ENCODE data around the gene BBS2. TPM values are rescaled to one million over a fixed set of nuclear protein-coding genes. Genes with fewer than 3 reads are reported as not detected.
A peak's percentile ranks its signal among the peaks of the same experiment; 100 is the strongest.

The BBS2 gene
- total RNA-seq, 2 donors from 2014 or later: 35.3 to 52.6 TPM

GRCh38 chr16:56479469-56479868 lies 40.4 kb downstream of the BBS2 start:
- Histone ChIP-seq H3K27ac (ENCODE audit: low read depth, low read length) (no peak overlapping the region), H3K36me3 (ENCODE audit: control insufficient read depth, insufficient read depth, low read length) (peaks cover 66% of the 10 kb centered on the region), H3K27me3 (ENCODE audit: control insufficient read depth, insufficient read depth, low read length, poor library complexity, severe bottlenecking) (no peaks in the 10 kb centered on the region), H3K4me1 (ENCODE audit: control insufficient read depth, insufficient read depth, low read length) (peaks cover 2% of the 10 kb centered on the region), H3K9ac (ENCODE audit: extremely low read depth, low read length, poor library complexity, severe bottlenecking) (no peak overlapping the region), H3K9me3 (ENCODE audit: control insufficient read depth, low read length) (no peaks in the 10 kb centered on the region), H3K4me3 (ENCODE audit: low read length) (no peak overlapping the region)
- peak; percentile 43 for DNase-seq
- no peak overlapping the region for H3K4me3 Mint-ChIP-seq
- H3K36me3 Mint-ChIP-seq (ENCODE audit: low read depth): peaks cover 49% of the 10 kb centered on the region
- no peaks in the 10 kb centered on the region for H3K27me3 Mint-ChIP-seq (ENCODE audit: insufficient read depth)
- H3K4me1 Mint-ChIP-seq: peaks cover 21% of the 10 kb centered on the region
- H3K9me3 Mint-ChIP-seq: no peaks in the 10 kb centered on the region
- TF ChIP-seq CTCF (conservative IDR thresholded peaks at IDR 0.05): no peak
- no peak overlapping the region for H3K27ac Mint-ChIP-seq
- 91 to 100% methylated on average over 1 of the region's 2 CpGs for WGBS, 2 experiments (ENCODE audit: insufficient coverage in 1 of 2, insufficient read length in 1 of 2)

DNA sequence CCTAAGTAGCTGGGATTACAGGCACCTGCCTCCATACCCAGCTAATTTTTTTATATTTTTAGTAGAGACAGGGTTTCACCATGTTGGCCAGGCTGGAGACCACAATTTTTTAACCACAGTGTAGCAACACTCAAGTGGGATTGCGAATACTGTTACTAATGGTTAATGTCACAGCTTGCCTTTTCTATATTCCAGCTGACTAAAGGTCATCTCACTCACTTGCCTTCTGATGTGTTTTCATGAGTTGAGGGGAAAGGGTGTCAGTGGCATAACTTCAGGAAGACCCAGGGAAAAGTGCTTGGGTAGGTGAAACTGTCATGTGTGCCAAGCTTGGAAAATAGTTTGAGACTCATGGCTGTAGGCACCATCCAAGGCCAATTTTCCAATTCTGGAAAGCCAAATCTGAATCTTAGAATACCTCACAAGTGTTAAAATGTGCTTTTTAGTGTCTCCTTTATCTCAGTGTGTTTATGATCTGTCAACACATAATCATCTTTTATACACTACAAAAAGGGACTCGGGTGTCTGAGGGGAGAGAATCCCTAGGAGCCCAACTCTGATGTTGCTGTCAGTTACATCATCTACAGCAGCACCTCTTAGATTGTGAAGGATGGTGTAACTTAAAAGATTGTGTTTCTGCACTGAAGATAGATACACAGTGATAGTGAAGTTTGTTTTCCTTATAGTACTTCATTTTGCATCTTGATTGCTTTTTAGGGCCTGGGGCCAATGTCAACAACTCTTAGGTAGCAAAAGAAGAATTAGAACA lies 41.4 kb downstream of the BBS2 start:
- no peak for TF ChIP-seq CTCF (conservative IDR thresholded peaks at IDR 0.05)
- no peaks in the 10 kb centered on the region for H3K27me3 ChIP-seq (ENCODE audit: control insufficient read depth, insufficient read depth, low read length, poor library complexity, severe bottlenecking)
- no peaks in the 10 kb centered on the region for H3K9me3 Mint-ChIP-seq
- peaks cover 2% of the 10 kb centered on the region for H3K4me1 ChIP-seq (ENCODE audit: control insufficient read depth, insufficient read depth, low read length)
- H3K27me3 Mint-ChIP-seq (ENCODE audit: insufficient read depth): no peaks in the 10 kb centered on the region
- 93 to 100% methylated on average over 1 to 2 of the region's 2 CpGs for WGBS, 2 experiments (ENCODE audit: insufficient coverage in 1 of 2, insufficient read length in 1 of 2)
- no peak for DNase-seq
- no peak overlapping the region for H3K27ac ChIP-seq (ENCODE audit: low read depth, low read length)
- H3K27ac Mint-ChIP-seq: no peak overlapping the region
- H3K4me3 Mint-ChIP-seq: no peak overlapping the region
- H3K4me1 Mint-ChIP-seq: peaks cover 21% of the 10 kb centered on the region
- H3K36me3 Mint-ChIP-seq (ENCODE audit: low read depth): peaks cover 48% of the 10 kb centered on the region
- no peaks in the 10 kb centered on the region for H3K9me3 ChIP-seq (ENCODE audit: control insufficient read depth, low read length)
- no peak overlapping the region for H3K9ac ChIP-seq (ENCODE audit: extremely low read depth, low read length, poor library complexity, severe bottlenecking)
- H3K4me3 ChIP-seq (ENCODE audit: low read length): no peak overlapping the region
- peaks cover 68% of the 10 kb centered on the region for H3K36me3 ChIP-seq (ENCODE audit: control insufficient read depth, insufficient read depth, low read length)

GRCh38 chr16:56477096-56477878 lies 42.5 kb downstream of the BBS2 start:
- Mint-ChIP-seq H3K27me3 (ENCODE audit: insufficient read depth) (no peaks in the 10 kb centered on the region), H3K4me3 (no peak overlapping the region), H3K9me3 (no peaks in the 10 kb centered on the region), H3K27ac (no peak overlapping the region), H3K4me1 (peaks cover 21% of the 10 kb centered on the region), H3K36me3 (ENCODE audit: low read depth) (peaks cover 52% of the 10 kb centered on the region)
- no peak overlapping the region for H3K9ac ChIP-seq (ENCODE audit: extremely low read depth, low read length, poor library complexity, severe bottlenecking)
- H3K36me3 ChIP-seq (ENCODE audit: control insufficient read depth, insufficient read depth, low read length): peaks cover 69% of the 10 kb centered on the region
- 100% methylated on average over 2 of the region's 2 CpGs; no CpG with 5 or more reads in 1 of the 2 experiments for WGBS, 2 experiments (ENCODE audit: insufficient coverage in 1 of 2, insufficient read length in 1 of 2)
- TF ChIP-seq CTCF (conservative IDR thresholded peaks at IDR 0.05): no peak
- no peak overlapping the region for H3K27ac ChIP-seq (ENCODE audit: low read depth, low read length)
- no peaks in the 10 kb centered on the region for H3K9me3 ChIP-seq (ENCODE audit: control insufficient read depth, low read length)
- DNase-seq: no peak
- H3K4me3 ChIP-seq (ENCODE audit: low read length): no peak overlapping the region
- H3K4me1 ChIP-seq (ENCODE audit: control insufficient read depth, insufficient read depth, low read length): peaks cover 2% of the 10 kb centered on the region
- no peaks in the 10 kb centered on the region for H3K27me3 ChIP-seq (ENCODE audit: control insufficient read depth, insufficient read depth, low read length, poor library complexity, severe bottlenecking)
